Fibroblast of lung (primary cell): ENCODE results near the gene TTC4. TPM values are rescaled to one million over a fixed set of nuclear protein-coding genes. Genes with fewer than 3 reads are reported as not detected.

Source experiments
- DNase-seq, 2 donors: peaks; one replicate each; pipeline versions ENCODE4 v3.0.0 to v3.0.0-alpha.2; 2010; ENCODE audit warnings: low read depth in 2 of 2
- H2AFZ ChIP-seq: 2 replicates; pipeline ENCODE4 v1.5.1; 2012; ENCODE audit warnings: low read length, control low read depth, inconsistent platforms
- H3K27ac ChIP-seq: 2 replicates; pipeline ENCODE4 v1.5.1; 2011; ENCODE audit warnings: low read length, control low read depth; ENCODE audit not compliant: insufficient read depth
- H3K27me3 ChIP-seq: 2 replicates; pipeline ENCODE4 v1.5.1; 2011; ENCODE audit warnings: mild to moderate bottlenecking, low read length; ENCODE audit not compliant: control insufficient read depth, insufficient read depth
- H3K36me3 ChIP-seq: 2 replicates; pipeline ENCODE4 v1.5.1; 2011; ENCODE audit warnings: low read length; ENCODE audit not compliant: control insufficient read depth, insufficient read depth
- H3K4me1 ChIP-seq: 2 replicates; pipeline ENCODE4 v1.5.1; 2011; ENCODE audit warnings: low read length; ENCODE audit not compliant: control insufficient read depth, insufficient read depth; ENCODE audit errors: extremely low read depth
- H3K4me2 ChIP-seq: 2 replicates; pipeline ENCODE4 v1.5.1; 2011; ENCODE audit warnings: low read length, control low read depth; ENCODE audit not compliant: insufficient read depth; ENCODE audit errors: extremely low read depth
- H3K4me3 ChIP-seq, 4 experiments: fragments of 200-600 bp in 1 of 4; sonication (generic) in 1 of 4; replicated peaks in 1 of 4; 2 replicates each; pipeline ENCODE4 v1.5.1; 2011 to 2016; ENCODE audit warnings: low read length in 4 of 4, low read depth in 3 of 4, mild to moderate bottlenecking in 3 of 4, control low read depth in 2 of 4, inconsistent platforms in 1 of 4, mixed read lengths in 1 of 4; ENCODE audit not compliant: insufficient read depth in 1 of 4; ENCODE audit errors: control extremely low read depth in 1 of 4
- H3K79me2 ChIP-seq: 2 replicates; pipeline ENCODE4 v1.5.1; 2012; ENCODE audit warnings: mild to moderate bottlenecking, low read length, inconsistent platforms; ENCODE audit not compliant: control insufficient read depth, insufficient read depth
- H3K9ac ChIP-seq: 2 replicates; pipeline ENCODE4 v1.5.1; 2011; ENCODE audit warnings: mild to moderate bottlenecking, low read length, control low read depth; ENCODE audit not compliant: insufficient read depth
- H3K9me3 ChIP-seq: 2 replicates; pipeline ENCODE4 v1.5.1; 2012; ENCODE audit warnings: low read depth, low read length; ENCODE audit not compliant: control insufficient read depth, insufficient read depth
- H4K20me1 ChIP-seq: 2 replicates; pipeline ENCODE4 v1.5.1; 2011; ENCODE audit warnings: low read length; ENCODE audit not compliant: control insufficient read depth, insufficient read depth; ENCODE audit errors: extremely low read depth
- EZH2 ChIP-seq: IDR thresholded peaks from 2 replicates; pipeline ENCODE4 v1.5.1; 2012; ENCODE audit warnings: low read length, control low read depth, mild to moderate bottlenecking; ENCODE audit errors: missing control alignments
- polyA plus RNA-seq, 2 donors: library from polyadenylated mRNA; depleted of rRNA in 1 of 2; stranded (reverse) in 1 of 2; unstranded in 1 of 2; fragments of >200 nt; gene quantifications; 2 replicates each; pipeline ENCODE4 v1.2.1, GENCODE V29; 2011 to 2012; ENCODE audit warnings: missing spikeins in 1 of 2
- total RNA-seq: library from RNA; depleted of rRNA; stranded (reverse); fragments of >200 nt; gene quantifications from 2 replicates; pipeline ENCODE4 v1.2.1, GENCODE V29; 2014
- TF ChIP-seq, protein P1 (sequence below), 2 donors: IDR thresholded peaks in 1 of 2; conservative IDR thresholded peaks in 1 of 2; 1 replicate in 1 of 2; 2 replicates in 1 of 2; pipeline ENCODE4 v1.5.1; 2011 to 2012; ENCODE audit warnings: low read length in 2 of 2, control low read depth in 1 of 2, inconsistent platforms in 1 of 2, low read depth in 1 of 2, mild to moderate bottlenecking in 1 of 2

Gene TTC4
- total and polyA plus RNA-seq, 2 donors (not counting 1 experiment from before 2014, with no cell fraction given), result 19.3 to 19.8 TPM

DNA sequence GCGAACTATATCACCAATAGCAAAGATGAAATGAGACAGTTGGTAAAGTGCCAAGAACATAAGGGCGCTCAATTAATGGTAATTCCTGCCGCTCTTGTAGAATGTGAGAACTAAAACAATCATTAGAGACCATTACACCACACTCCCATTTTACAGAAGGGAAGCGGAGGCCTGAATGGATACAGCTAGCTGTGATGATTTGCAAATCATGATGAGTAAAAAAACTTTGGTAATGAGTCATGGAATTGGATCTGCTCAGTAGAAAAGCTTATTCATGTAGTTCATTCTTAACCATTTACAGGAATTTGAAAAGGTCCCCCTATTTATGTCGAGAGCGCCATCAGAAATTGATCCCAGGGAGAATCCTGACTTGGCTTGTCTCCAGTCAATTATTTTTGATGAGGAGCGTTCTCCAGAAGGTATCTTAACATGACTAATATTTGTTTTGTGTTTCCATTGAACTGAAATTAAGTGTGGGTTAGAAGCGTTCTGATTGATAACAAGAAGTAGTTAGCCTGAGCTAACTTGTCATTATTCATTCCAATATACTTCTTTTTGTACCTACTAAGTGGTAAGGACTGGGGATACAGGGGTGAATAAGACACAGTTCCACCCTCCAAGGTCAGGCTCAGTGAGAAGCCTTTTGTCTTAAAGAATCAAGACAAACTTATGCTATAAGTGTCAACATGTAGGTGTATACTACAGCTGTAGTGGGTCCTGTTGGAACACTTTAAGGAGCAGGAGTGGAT, 812 bp downstream of the TTC4 start:
- Histone ChIP-seq H2AFZ (peak overlapping the region; percentile 30), H3K4me3 (peak overlapping the region; percentile 55 to 96 (median 73)), H3K4me2 (peak overlapping the region; percentile 48), H3K9me3 (no peaks in the 10 kb centered on the region), H3K27me3 (peaks cover 4% of the 10 kb centered on the region), H3K4me1 (peaks cover 3% of the 10 kb centered on the region), H3K79me2 (peaks cover 14% of the 10 kb centered on the region), H4K20me1 (no peaks in the 10 kb centered on the region), H3K36me3 (no peaks in the 10 kb centered on the region), H3K27ac (peak overlapping the region; percentile 72), H3K9ac (peak overlapping the region; percentile 61)
- TF ChIP-seq EZH2, result no peak
- TF ChIP-seq, protein P1, sequence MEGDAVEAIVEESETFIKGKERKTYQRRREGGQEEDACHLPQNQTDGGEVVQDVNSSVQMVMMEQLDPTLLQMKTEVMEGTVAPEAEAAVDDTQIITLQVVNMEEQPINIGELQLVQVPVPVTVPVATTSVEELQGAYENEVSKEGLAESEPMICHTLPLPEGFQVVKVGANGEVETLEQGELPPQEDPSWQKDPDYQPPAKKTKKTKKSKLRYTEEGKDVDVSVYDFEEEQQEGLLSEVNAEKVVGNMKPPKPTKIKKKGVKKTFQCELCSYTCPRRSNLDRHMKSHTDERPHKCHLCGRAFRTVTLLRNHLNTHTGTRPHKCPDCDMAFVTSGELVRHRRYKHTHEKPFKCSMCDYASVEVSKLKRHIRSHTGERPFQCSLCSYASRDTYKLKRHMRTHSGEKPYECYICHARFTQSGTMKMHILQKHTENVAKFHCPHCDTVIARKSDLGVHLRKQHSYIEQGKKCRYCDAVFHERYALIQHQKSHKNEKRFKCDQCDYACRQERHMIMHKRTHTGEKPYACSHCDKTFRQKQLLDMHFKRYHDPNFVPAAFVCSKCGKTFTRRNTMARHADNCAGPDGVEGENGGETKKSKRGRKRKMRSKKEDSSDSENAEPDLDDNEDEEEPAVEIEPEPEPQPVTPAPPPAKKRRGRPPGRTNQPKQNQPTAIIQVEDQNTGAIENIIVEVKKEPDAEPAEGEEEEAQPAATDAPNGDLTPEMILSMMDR (conservative IDR thresholded peaks at IDR 0.05 in 1 of 2, IDR thresholded peaks at IDR 0.05 in 1 of 2; ENCODE audit: low read depth in 1 of 2, low read length in 2 of 2), result no peak
- DNase-seq, result peak; percentile 49 to 80

DNA sequence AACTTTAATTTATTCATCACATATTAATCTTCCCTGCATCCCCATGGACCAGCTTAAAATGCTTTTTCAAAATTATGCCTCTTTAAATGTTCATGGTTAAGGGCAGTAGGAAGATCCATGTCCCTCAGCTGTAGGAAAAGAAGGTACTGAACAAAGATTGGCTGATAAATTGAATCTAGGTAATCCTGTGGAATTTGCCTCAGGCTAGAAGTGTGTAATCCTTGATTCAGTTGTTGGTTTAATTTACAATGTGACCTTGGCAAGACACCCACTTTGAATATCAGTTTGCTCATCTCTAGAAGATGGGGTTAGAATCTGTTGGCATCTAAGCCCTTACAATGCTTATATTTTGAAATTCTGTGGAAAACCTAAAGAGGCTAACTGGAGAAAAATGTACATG, 6.1 kb downstream of the TTC4 start:
- peaks cover 5% of the 10 kb centered on the region for H3K36me3 ChIP-seq
- TF ChIP-seq, protein P1 (conservative IDR thresholded peaks at IDR 0.05 in 1 of 2, IDR thresholded peaks at IDR 0.05 in 1 of 2; ENCODE audit: low read depth in 1 of 2, low read length in 2 of 2), result no peak
- TF ChIP-seq EZH2, result no peak
- DNase-seq, result no peak
- peaks cover 2% of the 10 kb centered on the region for H3K4me1 ChIP-seq
- H3K9ac ChIP-seq, result no peak overlapping the region
- no peak overlapping the region for H2AFZ ChIP-seq
- H3K4me2 ChIP-seq, result no peak overlapping the region
- H3K4me3 ChIP-seq, result no peak overlapping the region
- H3K79me2 ChIP-seq, result peaks cover 10% of the 10 kb centered on the region
- no peaks in the 10 kb centered on the region for H4K20me1 ChIP-seq
- H3K27ac ChIP-seq, result no peak overlapping the region
- no peaks in the 10 kb centered on the region for H3K9me3 ChIP-seq
- H3K27me3 ChIP-seq, result no peaks in the 10 kb centered on the region

DNA sequence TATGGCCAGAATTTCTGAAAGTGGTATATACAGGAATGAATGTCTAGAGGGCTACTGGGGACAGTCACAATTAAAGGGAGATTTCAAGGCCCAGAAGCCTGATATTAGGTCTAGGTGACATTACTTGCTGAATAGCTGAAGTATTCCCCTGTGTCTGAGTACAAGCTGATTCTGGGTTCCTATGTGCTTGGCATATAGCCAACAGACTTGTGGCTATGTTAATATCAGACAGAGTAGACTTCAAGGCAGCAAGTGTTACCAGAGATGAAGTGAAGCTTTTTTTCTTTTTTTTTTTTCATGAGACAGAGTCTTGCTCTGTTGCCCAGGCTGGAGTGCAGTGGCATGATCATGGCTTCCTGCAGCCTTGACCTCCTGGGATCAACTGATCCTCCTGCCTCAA, 8.3 kb downstream of the TTC4 start:
- Histone ChIP-seq H3K4me3 (no peak overlapping the region), H3K9me3 (no peaks in the 10 kb centered on the region), H3K9ac (no peak overlapping the region), H2AFZ (no peak overlapping the region), H4K20me1 (no peaks in the 10 kb centered on the region), H3K79me2 (no peaks in the 10 kb centered on the region), H3K4me1 (no peaks in the 10 kb centered on the region), H3K27me3 (no peaks in the 10 kb centered on the region), H3K27ac (no peak overlapping the region), H3K4me2 (no peak overlapping the region), H3K36me3 (peaks cover 5% of the 10 kb centered on the region)
- DNase-seq, result no peak
- no peak for TF ChIP-seq EZH2
- TF ChIP-seq, protein P1 (conservative IDR thresholded peaks at IDR 0.05 in 1 of 2, IDR thresholded peaks at IDR 0.05 in 1 of 2; ENCODE audit: low read depth in 1 of 2, low read length in 2 of 2), result no peak
